PFSK-1 (cell line): ENCODE data around the gene DEFB132.

Source experiments
- FOXP2 ChIP-seq: optimal IDR thresholded peaks from 2 replicates; pipeline ENCODE3; 2011; ENCODE audit warnings: borderline replicate concordance, control low read depth, inconsistent platforms; ENCODE audit not compliant: insufficient read depth; ENCODE audit errors: extremely low read length, extremely low read depth
- POLR2AphosphoS5 ChIP-seq: IDR thresholded peaks from 2 replicates; pipeline ENCODE4 v1.6.1; 2012; ENCODE audit warnings: low read depth, mild to moderate bottlenecking, control low read depth, low read length, moderate library complexity
- SIN3A ChIP-seq: IDR thresholded peaks from 2 replicates; pipeline ENCODE4 v1.6.1; 2012; ENCODE audit warnings: mild to moderate bottlenecking, low read length, moderate library complexity, borderline replicate concordance; ENCODE audit not compliant: insufficient read depth
- TAF1 ChIP-seq: IDR thresholded peaks from 2 replicates; pipeline ENCODE4 v1.6.1; 2012; ENCODE audit warnings: low read length, control low read depth, borderline replicate concordance; ENCODE audit not compliant: insufficient read depth
- TF ChIP-seq, protein P1 (sequence below), 2 experiments: IDR thresholded peaks; 2 replicates each; pipeline versions ENCODE4 v1.6.1 to v1.8.0; 2011 to 2012; ENCODE audit warnings: low read depth in 2 of 2, low read length in 2 of 2, control low read depth in 1 of 2, inconsistent platforms in 1 of 2, mild to moderate bottlenecking in 1 of 2, moderate library complexity in 1 of 2; ENCODE audit not compliant: insufficient read depth in 1 of 2

Gene DEFB132

GRCh38 chr20:276620-277495, 19.3 kb downstream of the DEFB132 start:
- no peak for TF ChIP-seq SIN3A
- TF ChIP-seq POLR2AphosphoS5, result no peak
- TF ChIP-seq FOXP2, result no peak
- TF ChIP-seq, protein P1, sequence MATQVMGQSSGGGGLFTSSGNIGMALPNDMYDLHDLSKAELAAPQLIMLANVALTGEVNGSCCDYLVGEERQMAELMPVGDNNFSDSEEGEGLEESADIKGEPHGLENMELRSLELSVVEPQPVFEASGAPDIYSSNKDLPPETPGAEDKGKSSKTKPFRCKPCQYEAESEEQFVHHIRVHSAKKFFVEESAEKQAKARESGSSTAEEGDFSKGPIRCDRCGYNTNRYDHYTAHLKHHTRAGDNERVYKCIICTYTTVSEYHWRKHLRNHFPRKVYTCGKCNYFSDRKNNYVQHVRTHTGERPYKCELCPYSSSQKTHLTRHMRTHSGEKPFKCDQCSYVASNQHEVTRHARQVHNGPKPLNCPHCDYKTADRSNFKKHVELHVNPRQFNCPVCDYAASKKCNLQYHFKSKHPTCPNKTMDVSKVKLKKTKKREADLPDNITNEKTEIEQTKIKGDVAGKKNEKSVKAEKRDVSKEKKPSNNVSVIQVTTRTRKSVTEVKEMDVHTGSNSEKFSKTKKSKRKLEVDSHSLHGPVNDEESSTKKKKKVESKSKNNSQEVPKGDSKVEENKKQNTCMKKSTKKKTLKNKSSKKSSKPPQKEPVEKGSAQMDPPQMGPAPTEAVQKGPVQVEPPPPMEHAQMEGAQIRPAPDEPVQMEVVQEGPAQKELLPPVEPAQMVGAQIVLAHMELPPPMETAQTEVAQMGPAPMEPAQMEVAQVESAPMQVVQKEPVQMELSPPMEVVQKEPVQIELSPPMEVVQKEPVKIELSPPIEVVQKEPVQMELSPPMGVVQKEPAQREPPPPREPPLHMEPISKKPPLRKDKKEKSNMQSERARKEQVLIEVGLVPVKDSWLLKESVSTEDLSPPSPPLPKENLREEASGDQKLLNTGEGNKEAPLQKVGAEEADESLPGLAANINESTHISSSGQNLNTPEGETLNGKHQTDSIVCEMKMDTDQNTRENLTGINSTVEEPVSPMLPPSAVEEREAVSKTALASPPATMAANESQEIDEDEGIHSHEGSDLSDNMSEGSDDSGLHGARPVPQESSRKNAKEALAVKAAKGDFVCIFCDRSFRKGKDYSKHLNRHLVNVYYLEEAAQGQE (IDR thresholded peaks at IDR 0.05; ENCODE audit: insufficient read depth in 1 of 2, low read depth in 2 of 2, low read length in 2 of 2), result no peak
- TF ChIP-seq TAF1, result no peak

DNA sequence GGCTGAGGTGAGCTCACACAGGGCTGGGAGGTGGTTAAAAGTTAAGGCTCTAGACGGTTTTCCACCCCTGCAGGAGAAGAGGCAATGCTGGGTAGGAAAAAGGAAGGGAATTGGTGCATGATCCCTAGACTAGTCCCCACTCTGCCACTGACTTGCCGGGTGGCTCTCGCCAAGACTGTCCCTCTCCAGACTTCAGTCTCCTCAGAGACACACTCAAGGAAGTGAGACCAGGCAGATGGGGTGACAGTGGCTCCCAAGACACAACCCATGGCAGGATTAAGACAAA, 19.9 kb downstream of the DEFB132 start:
- TF ChIP-seq SIN3A, result no peak

- TF ChIP-seq FOXP2 (no peak), TAF1 (no peak), POLR2AphosphoS5 (no peak), SIN3A (no peak)
Observed at GRCh38 chr20:278181-278580, 20.7 kb downstream of the DEFB132 start.

DNA sequence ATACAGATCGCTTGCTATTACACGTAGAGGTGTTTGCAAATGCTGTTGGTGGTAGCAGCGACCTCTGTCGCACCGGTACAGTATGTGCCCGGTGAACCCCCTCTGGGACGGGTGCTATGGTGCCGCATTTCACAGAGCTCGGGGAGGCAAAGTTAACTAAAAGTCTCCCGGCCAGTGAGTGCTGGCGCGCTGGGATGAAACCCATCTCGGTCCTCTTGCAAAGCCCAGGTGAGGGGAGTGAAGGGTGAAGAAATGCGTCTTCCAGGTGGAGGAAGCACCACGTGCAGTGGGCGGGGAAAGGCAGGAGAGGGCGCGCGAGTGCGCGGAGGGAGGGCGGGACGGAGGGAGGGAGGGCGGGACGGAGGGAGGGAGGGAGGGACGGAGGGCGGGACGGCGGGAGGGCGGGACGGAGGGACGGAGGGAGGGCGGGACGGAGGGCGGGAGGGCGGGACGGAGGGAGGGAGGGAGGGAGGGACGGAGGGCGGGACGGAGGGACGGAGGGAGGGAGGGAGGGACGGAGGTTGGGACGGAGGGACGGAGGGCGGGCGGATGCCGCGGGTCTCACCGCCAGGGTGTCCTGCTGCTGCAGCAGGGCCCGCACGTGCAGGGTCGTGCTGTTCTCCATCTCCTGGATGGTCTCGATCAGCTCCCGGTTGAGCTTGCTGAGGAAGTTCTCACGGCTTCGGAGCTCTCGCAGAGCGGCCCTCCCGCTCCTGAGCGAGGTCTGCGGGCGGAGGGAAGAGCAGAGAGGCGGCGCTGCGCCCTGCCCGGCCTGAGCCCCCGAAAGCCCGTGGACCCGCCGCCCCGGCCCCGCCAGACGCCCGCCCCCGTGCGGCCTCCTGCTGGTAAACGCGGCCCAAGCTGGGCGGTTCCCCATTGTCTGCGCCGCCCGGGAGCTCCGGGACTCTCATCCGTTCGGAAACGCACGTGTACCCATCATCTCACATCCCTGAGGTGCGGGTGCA, 21.4 kb downstream of the DEFB132 start:
- no peak for TF ChIP-seq SIN3A
- no peak for TF ChIP-seq TAF1
- TF ChIP-seq FOXP2, result no peak
- TF ChIP-seq, protein P1 (IDR thresholded peaks at IDR 0.05; ENCODE audit: insufficient read depth in 1 of 2, low read depth in 2 of 2, low read length in 2 of 2), result no peak
- TF ChIP-seq POLR2AphosphoS5, result no peak

GRCh38 chr20:284172-284571, 26.6 kb downstream of the DEFB132 start:
- TF ChIP-seq, protein P1 (IDR thresholded peaks at IDR 0.05; ENCODE audit: insufficient read depth in 1 of 2, low read depth in 2 of 2, low read length in 2 of 2), result no peak
- TF ChIP-seq FOXP2 (no peak), POLR2AphosphoS5 (no peak), TAF1 (no peak), SIN3A (no peak)

- TF ChIP-seq, protein P1 (IDR thresholded peaks at IDR 0.05; ENCODE audit: insufficient read depth in 1 of 2, low read depth in 2 of 2, low read length in 2 of 2), result no peak
- TF ChIP-seq TAF1 (no peak), SIN3A (no peak), FOXP2 (no peak)
Observed at GRCh38 chr20:286508-286907, 29.0 kb downstream of the DEFB132 start.
